GM18502 (cell line): ENCODE data around the gene GPC5.

ENCODE experiments used
- ATAC-seq: cut with Tn5 transposase; IDR thresholded peaks from one replicate; pipeline ENCODE4 v1.9.1; 2021; ENCODE audit warnings: mild to moderate bottlenecking; ENCODE audit not compliant: unreplicated experiment, poor library complexity

The GPC5 gene

GRCh38 chr13:91698308-91698707 lies 299.9 kb downstream of the GPC5 start:
- ATAC-seq: no peak

DNA sequence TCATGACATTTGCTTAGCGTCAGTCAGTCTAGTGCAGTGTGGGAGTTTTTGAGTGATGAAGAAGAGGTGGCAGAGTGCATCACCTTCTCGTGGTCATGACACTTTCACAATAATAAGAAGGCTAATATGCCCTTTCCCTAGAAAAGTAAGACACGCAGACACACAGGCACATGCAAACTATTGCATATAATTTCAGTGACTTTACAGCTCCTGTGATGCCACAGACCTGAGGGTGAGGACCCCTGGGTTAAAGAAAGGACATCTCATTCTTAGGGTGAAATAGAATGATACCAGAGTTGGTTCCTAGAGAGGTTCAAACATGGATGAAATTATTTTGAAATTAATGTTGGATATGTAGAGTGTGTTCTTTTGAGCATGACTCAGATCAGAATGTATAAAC lies 300.3 kb downstream of the GPC5 start:
- ATAC-seq: no peak

- no peak for ATAC-seq
Observed at GRCh38 chr13:91699863-91700262, 301.4 kb downstream of the GPC5 start.

DNA sequence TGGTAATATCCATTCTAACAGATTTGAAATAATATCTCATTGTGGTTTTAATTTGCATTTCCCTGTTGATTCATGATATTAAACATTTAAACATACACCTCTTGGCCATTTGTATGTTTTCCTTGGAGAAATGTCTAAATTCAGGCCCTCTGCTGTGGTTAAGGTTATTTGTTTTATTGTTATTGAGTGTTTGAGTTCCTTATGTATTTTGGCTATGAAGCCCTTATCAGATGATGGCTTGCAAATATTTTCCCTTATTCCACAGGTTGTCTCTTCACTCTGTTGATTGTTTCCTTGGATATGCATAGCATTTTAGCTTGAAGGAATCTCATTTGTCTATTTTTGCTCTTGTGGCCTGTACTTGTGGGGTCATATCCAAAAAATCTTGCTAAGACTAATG lies 303.6 kb downstream of the GPC5 start:
- no peak for ATAC-seq

GRCh38 chr13:91702411-91702810 lies 304.0 kb downstream of the GPC5 start:
- no peak for ATAC-seq

DNA sequence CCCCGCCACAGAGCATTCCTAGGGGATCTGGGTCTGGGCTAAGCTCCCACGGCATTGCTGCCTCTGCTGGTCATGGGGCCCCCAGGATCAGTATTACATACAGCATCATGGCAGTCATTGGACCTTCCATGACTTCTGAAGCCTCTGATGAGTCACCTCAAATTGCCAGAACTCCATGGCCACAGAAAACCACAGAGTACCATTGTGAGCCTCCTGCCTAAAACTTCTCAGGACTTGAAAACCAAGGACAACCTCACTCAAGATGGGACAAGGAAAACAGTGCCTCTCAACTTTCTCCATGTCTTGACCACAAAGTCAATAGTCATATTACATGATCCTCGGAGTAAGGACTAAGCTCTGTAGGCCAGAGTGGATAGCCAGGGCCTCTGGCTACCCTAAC lies 306.0 kb downstream of the GPC5 start:
- no peak for ATAC-seq

DNA sequence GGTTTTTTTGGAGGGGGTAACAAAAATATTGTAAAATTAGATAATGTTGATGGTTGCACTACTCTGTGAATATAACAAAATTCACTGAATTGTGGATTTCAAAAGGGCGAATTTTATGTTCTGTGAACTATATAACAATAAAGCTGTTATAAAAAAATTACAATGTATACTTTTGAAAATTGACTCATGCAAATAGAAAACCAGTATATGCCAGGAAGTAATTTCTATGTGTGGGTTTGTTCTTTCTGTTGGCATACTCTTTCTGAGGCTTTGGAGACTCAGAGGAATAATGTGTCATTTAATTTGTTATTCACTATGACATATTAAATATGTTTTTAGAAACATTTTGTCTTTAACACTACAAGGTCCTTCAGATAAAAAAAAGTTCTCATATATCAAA lies 310.1 kb downstream of the GPC5 start:
- ATAC-seq: no peak

DNA sequence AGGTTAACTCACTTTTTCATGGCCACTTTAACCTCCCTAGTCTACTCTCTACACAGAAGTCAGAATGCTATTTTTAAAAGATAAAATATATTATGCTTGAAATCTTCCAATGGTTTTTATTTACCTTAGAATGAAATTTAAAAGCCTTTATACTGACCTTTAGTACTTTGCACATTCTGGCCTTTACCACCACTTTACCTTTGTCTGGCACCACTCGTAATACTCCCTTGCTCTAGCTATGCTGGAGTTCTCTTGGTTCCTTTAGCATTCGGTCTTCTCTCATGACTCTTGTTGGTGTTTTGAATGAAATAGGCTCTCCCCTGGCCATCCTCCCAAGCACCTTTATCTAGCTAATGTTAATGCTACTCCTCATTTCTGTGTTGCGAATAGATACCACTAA lies 310.8 kb downstream of the GPC5 start:
- ATAC-seq: no peak

DNA sequence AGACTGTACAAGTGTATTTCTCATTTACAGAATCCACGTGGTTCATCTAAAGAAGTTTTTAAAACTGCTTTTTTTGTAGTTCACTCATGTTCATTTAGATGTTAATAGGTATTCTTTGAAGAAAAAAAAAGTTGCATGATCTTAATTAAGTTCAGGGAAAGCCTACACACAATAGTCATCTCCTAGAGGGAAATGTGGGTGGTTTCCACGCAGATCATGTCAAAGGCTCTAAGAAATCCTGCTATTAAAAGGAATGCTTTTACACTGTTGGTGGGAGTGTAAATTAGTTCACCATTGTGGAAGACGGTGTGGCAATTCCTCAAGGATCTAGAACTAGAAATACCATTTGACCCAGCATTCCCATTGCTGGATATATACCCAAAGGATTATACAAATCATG lies 312.3 kb downstream of the GPC5 start:
- no peak for ATAC-seq

GRCh38 chr13:91714855-91715254 lies 316.4 kb downstream of the GPC5 start:
- ATAC-seq: no peak

GRCh38 chr13:91716436-91717065 lies 318.1 kb downstream of the GPC5 start:
- ATAC-seq: no peak

DNA sequence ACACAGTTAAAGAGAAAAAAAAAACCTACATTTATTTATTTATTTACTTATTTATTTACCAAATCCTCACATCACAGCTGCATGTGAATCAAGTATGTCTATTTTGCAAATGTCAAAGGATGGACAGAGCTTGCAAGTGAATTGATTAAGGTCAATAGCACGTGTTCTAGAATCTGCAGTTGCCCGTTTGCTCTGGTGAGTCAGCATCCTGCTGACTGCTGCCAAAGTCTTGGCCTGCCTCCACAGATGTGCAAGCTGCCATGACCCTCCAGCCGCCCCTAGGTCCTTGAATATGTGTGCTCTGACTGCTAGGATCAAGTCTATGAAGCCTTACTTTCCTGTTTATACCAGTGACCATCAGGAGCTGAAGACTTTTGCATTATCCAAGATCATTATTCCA lies 320.6 kb downstream of the GPC5 start:
- ATAC-seq: no peak

DNA sequence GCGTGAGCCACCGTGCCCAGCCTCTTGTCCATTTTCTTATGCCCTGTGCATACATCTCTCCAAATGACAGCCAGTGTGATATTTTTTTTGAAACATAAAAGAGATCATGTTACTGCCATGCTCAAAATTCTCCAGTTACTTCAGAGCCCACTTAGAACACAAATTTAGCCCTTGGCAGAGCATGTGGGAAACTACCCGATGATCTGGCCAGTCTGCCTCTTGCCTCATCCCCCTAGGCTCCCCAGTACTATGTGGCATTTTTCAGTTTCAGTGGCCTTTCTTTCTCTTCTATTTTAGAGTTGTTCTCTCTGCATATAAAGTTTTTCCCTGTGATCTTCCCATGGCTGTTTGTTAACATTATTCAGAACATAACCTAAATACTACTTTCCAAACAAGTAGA lies 323.0 kb downstream of the GPC5 start:
- no peak for ATAC-seq

DNA sequence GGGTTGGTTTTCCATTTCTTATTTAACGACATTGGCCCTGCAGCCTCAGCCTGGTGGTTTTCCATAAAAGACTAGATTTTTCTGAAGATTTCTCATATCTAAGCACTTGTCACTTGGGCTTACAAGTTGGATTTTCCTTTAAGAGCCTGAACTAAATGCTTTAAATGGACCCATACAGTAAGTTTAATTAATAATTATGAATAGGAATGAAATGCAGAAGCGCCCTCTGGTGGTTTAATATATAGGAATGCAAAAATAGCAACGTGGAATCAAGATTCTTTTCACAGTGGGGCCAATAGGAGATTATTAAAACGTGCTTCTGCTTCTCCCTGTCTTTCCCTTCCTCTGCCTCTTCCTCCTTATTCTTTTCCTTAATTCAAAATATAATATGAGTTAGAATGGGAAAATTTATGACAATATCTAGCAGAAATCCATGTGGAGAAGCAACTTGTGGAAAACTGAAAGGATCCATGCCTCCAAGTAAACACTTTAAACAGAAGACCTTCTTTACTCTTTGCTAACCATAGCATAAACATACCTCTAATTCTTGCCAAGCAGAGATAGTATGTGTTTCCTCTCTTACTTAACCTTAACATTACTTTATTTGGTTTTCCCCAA lies 324.0 kb downstream of the GPC5 start:
- no peak for ATAC-seq

DNA sequence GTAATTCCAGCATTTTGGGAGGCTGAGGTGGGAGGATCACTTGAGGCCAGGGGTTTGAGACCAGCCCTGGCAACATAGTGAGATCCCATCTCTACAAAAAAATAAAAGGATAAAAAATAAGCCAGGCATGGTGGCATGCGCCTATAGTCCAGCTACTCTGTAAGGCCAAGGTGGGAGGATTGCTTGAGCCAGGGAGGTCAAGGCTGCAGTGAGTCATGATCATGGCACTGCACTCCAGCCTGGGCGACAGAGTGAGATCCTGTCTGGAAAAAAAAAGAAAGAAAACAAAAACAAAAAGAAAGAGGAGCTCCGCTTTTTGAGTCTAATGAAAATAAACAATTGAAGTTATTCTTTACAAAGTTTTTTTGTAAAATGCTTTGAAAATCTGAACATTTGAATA lies 326.2 kb downstream of the GPC5 start:
- no peak for ATAC-seq

DNA sequence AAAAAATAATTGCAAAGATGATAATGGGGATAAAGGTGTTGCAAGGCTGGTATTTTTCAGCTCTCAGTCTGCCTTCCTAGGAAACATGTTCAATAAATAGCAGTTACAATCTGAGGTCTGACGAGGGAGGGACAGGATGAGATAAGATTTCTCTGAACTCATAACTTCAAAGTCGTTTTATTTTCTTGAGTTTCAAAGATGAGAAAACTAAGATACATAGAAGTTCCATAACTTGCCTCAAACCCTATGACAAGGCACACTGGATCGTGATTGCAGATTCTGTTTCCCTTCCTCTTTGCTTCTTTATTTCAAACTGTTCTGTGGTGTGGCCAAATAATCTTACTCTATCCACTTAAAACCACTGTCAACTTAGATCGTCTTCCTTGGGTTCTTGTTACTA lies 327.2 kb downstream of the GPC5 start:
- ATAC-seq: no peak

GRCh38 chr13:91726671-91727070 lies 328.2 kb downstream of the GPC5 start:
- no peak for ATAC-seq

GRCh38 chr13:91729859-91730258 lies 331.4 kb downstream of the GPC5 start:
- no peak for ATAC-seq

GRCh38 chr13:91739751-91740150 lies 341.3 kb downstream of the GPC5 start:
- no peak for ATAC-seq

- ATAC-seq: no peak
Observed at GRCh38 chr13:91740756-91741155, 342.3 kb downstream of the GPC5 start.

DNA sequence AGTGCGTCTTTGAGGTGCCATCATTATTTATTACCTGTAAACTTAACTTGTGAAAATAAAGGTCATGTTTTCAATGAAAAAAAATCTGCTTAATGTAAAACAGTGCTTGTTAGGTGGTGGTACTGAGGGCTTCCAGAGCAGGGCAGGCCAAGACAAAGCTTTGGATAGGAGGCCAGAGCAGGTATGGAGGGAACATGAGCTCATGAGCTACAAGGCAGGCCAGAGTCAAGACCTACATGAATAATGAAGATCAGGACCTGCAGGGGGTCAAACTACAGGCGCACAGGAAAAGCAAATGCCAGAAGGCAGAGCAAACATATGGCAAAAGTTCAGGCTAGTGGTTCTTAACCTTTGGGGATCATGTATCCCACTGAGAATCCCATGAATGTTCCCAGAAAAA lies 343.5 kb downstream of the GPC5 start:
- ATAC-seq: no peak

- ATAC-seq: no peak
Observed at GRCh38 chr13:91744284-91744683, 345.9 kb downstream of the GPC5 start.
